Neural cell (in vitro differentiated cells): ENCODE data around the gene KIRREL3. TPM values are rescaled to one million over a fixed set of nuclear protein-coding genes. Genes with fewer than 3 reads are reported as not detected.

Source experiments
- H2AFZ ChIP-seq: fragments of 200-600, 300-800 bp; sonication (generic), shearing (Covaris generic); 2 replicates; pipeline ENCODE4 v1.6.0; 2014; ENCODE audit warnings: low read depth, mild to moderate bottlenecking, antibody characterized with exemption, low read length, moderate library complexity
- H3F3A ChIP-seq: fragments of 200-600 bp; shearing (Covaris generic); 2 replicates; pipeline ENCODE4 v1.6.1; 2016; ENCODE audit warnings: mild to moderate bottlenecking, moderate library complexity, mixed read lengths, antibody characterized with exemption, low read length; ENCODE audit not compliant: insufficient read depth, poor library complexity, severe bottlenecking
- H3K27ac ChIP-seq: fragments of 200-600, 300-800 bp; sonication (generic), shearing (Covaris generic); 2 replicates; pipeline ENCODE4 v1.5.1; 2014; ENCODE audit warnings: mild to moderate bottlenecking, low read length, moderate library complexity
- H3K27me3 ChIP-seq: fragments of 300-800, 200-600 bp; sonication (generic), shearing (Covaris generic); 2 replicates; pipeline ENCODE4 v1.6.0; 2014; ENCODE audit warnings: mild to moderate bottlenecking, low read depth, low read length, moderate library complexity; ENCODE audit not compliant: insufficient read depth
- H3K36me3 ChIP-seq: fragments of 300-800, 200-600 bp; sonication (generic), shearing (Covaris generic); 2 replicates; pipeline ENCODE4 v1.5.1; 2014; ENCODE audit warnings: mild to moderate bottlenecking, antibody characterized with exemption, low read length, moderate library complexity; ENCODE audit not compliant: insufficient read depth
- H3K4me2 ChIP-seq: fragments of 300-800, 200-600 bp; sonication (generic), shearing (Covaris generic); 2 replicates; pipeline ENCODE4 v1.6.0; 2014; ENCODE audit warnings: mild to moderate bottlenecking, low read length
- H3K4me3 ChIP-seq: fragments of 300-800, 200-600 bp; sonication (generic), shearing (Covaris generic); 2 replicates; pipeline ENCODE4 v1.5.1; 2014; ENCODE audit warnings: mild to moderate bottlenecking, low read length, moderate library complexity
- H3K79me2 ChIP-seq: fragments of 200-600 bp; shearing (Covaris generic); replicated peaks from 2 replicates; pipeline ENCODE4 v1.6.0; 2014; ENCODE audit warnings: mild to moderate bottlenecking, low read length, moderate library complexity; ENCODE audit not compliant: insufficient read depth
- H3K9ac ChIP-seq: fragments of 300-800, 200-600 bp; sonication (generic), shearing (Covaris generic); 2 replicates; pipeline ENCODE4 v1.6.1; 2016; ENCODE audit warnings: mild to moderate bottlenecking, low read length, mixed read lengths
- H3K9me2 ChIP-seq: fragments of 200-600 bp; shearing (Covaris generic); 2 replicates; pipeline ENCODE4 v1.6.1; 2016; ENCODE audit warnings: mild to moderate bottlenecking, low read length, mixed read lengths; ENCODE audit not compliant: insufficient read depth
- H3K9me3 ChIP-seq: fragments of 200-600, 300-800 bp; sonication (generic), shearing (Covaris generic); 2 replicates; pipeline ENCODE4 v1.6.1; 2016; ENCODE audit warnings: mild to moderate bottlenecking, mixed run types, low read length, moderate library complexity, mixed read lengths
- H4K20me1 ChIP-seq: fragments of 200-600 bp; shearing (Covaris generic); 2 replicates; pipeline ENCODE4 v1.6.1; 2016; ENCODE audit warnings: mild to moderate bottlenecking, mixed run types; ENCODE audit not compliant: insufficient read depth
- CTCF ChIP-seq: fragments of 450-650 bp; IDR thresholded peaks from 2 replicates; pipeline ENCODE4 v1.5.1; 2014; ENCODE audit warnings: antibody characterized with exemption, mild to moderate bottlenecking, moderate library complexity; ENCODE audit not compliant: poor library complexity, severe bottlenecking
- EP300 ChIP-seq: fragments of 450-650 bp; conservative IDR thresholded peaks from 2 replicates; pipeline ENCODE4 v1.6.1; 2014; ENCODE audit warnings: antibody characterized with exemption, mild to moderate bottlenecking, moderate library complexity; ENCODE audit not compliant: poor library complexity, severe bottlenecking
- EZH2 ChIP-seq: fragments of 200-600, 300-800 bp; shearing (Covaris generic), sonication (generic); IDR thresholded peaks from 2 replicates; pipeline ENCODE4 v1.6.1; 2014; ENCODE audit warnings: antibody characterized with exemption, low read length, borderline replicate concordance, mild to moderate bottlenecking; ENCODE audit not compliant: insufficient read depth, poor library complexity, severe bottlenecking
- MXI1 ChIP-seq: fragments of 450-650 bp; conservative IDR thresholded peaks from 2 replicates; pipeline ENCODE4 v1.6.1; 2014; ENCODE audit warnings: antibody characterized with exemption, mild to moderate bottlenecking; ENCODE audit not compliant: poor library complexity, severe bottlenecking
- POLR2AphosphoS5 ChIP-seq: IDR thresholded peaks from 2 replicates; pipeline ENCODE4 v1.6.1; 2012
- RAD21 ChIP-seq: fragments of 450-650 bp; conservative IDR thresholded peaks from 2 replicates; pipeline ENCODE4 v1.6.1; 2014; ENCODE audit warnings: antibody characterized with exemption, mild to moderate bottlenecking, moderate library complexity
- REST ChIP-seq: IDR thresholded peaks from 2 replicates; pipeline ENCODE4 v1.6.1; 2012; ENCODE audit warnings: borderline replicate concordance
- SMC3 ChIP-seq: fragments of 450-650 bp; conservative IDR thresholded peaks from 2 replicates; pipeline ENCODE4 v1.6.1; 2014; ENCODE audit warnings: antibody characterized with exemption, mild to moderate bottlenecking, moderate library complexity; ENCODE audit not compliant: poor library complexity
- TAF1 ChIP-seq: IDR thresholded peaks from 2 replicates; pipeline ENCODE4 v1.6.1; 2012; ENCODE audit warnings: low read depth
- polyA plus RNA-seq: library from polyadenylated mRNA; depleted of rRNA; stranded (reverse); fragments of >200 nt; gene quantifications from 2 replicates; pipeline ENCODE4 v1.2.3, GENCODE V29; 2014

The KIRREL3 gene
- polyA plus RNA-seq, 1 donor from 2014 or later = 23.8 TPM

- H3K9me2 ChIP-seq = no peaks in the 10 kb centered on the region
- no peak overlapping the region for H2AFZ ChIP-seq
- H3K4me3 ChIP-seq = no peak overlapping the region
- no peaks in the 10 kb centered on the region for H3K27me3 ChIP-seq
- no peaks in the 10 kb centered on the region for H3K36me3 ChIP-seq
- H3K27ac ChIP-seq = no peak overlapping the region
- no peaks in the 10 kb centered on the region for H3K79me2 ChIP-seq
- no peaks in the 10 kb centered on the region for H3F3A ChIP-seq
- no peaks in the 10 kb centered on the region for H3K9me3 ChIP-seq
- H4K20me1 ChIP-seq = no peaks in the 10 kb centered on the region
- H3K4me2 ChIP-seq = no peak overlapping the region
- TF ChIP-seq POLR2AphosphoS5 = no peak
- no peak overlapping the region for H3K9ac ChIP-seq
Measured at GRCh38 chr11:126533560-126533959, 467.0 kb downstream of the KIRREL3 start.

GRCh38 chr11:126530416-126530815, 470.2 kb downstream of the KIRREL3 start:
- no peak overlapping the region for H3K4me2 ChIP-seq
- H3K79me2 ChIP-seq = no peaks in the 10 kb centered on the region
- H3K4me3 ChIP-seq = no peak overlapping the region
- no peak overlapping the region for H2AFZ ChIP-seq
- no peaks in the 10 kb centered on the region for H3K9me3 ChIP-seq
- no peaks in the 10 kb centered on the region for H3K27me3 ChIP-seq
- no peaks in the 10 kb centered on the region for H3F3A ChIP-seq
- H4K20me1 ChIP-seq = no peaks in the 10 kb centered on the region
- H3K9ac ChIP-seq = no peak overlapping the region
- no peak overlapping the region for H3K27ac ChIP-seq
- no peaks in the 10 kb centered on the region for H3K36me3 ChIP-seq
- no peaks in the 10 kb centered on the region for H3K9me2 ChIP-seq
- TF ChIP-seq RAD21 (no peak), MXI1 (no peak), TAF1 (no peak), SMC3 (no peak), CTCF (no peak), REST (no peak), EP300 (no peak), EZH2 (no peak), POLR2AphosphoS5 (no peak)

GRCh38 chr11:126529037-126529436, 471.5 kb downstream of the KIRREL3 start:
- Histone ChIP-seq H3K27me3 (no peaks in the 10 kb centered on the region), H3K9me2 (no peaks in the 10 kb centered on the region), H3K27ac (no peak overlapping the region), H3K36me3 (no peaks in the 10 kb centered on the region), H3K4me3 (no peak overlapping the region), H4K20me1 (no peaks in the 10 kb centered on the region), H3K9ac (no peak overlapping the region), H3K79me2 (no peaks in the 10 kb centered on the region), H2AFZ (no peak overlapping the region), H3F3A (no peaks in the 10 kb centered on the region), H3K9me3 (no peaks in the 10 kb centered on the region), H3K4me2 (no peak overlapping the region)
- TF ChIP-seq MXI1 = no peak
- TF ChIP-seq SMC3 = no peak
- TF ChIP-seq CTCF = no peak
- no peak for TF ChIP-seq POLR2AphosphoS5
- TF ChIP-seq EZH2 = no peak
- TF ChIP-seq EP300 = no peak
- no peak for TF ChIP-seq REST
- TF ChIP-seq TAF1 = no peak
- no peak for TF ChIP-seq RAD21
